ENCODE data around the gene PLXDC2. TPM values are rescaled to one million over a fixed set of nuclear protein-coding genes. Genes with fewer than 3 reads are reported as not detected.

PLXDC2 gene
- total and polyA plus RNA-seq, 2 experiments from 2014 or later = 13.5 to 19.4 TPM

DNA sequence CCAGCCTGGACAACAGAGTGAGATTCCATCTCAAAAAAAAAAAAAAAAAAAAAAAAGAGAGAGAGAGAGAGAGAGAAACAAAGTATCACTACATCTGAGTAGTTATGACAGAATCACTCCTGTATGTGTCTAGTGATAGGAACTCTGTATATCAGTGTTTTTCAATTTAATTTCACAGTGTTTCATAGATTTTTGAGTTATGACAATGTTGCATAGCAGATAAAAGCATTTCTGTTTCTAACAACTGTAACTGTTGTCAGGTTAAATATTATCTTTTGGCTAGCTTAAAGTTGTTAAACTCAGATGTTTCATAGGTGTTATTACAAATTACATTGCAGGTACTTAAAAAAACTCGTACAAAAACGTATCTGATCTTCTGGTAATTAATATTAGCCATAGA lies 60.3 kb downstream of the PLXDC2 start:
- DNase-seq (ENCODE audit: low spot score) (no peak), ATAC-seq (no peak)
- Histone ChIP-seq H3K4me3 (no peak overlapping the region), H3K4me1 (ENCODE audit: insufficient read depth) (peaks cover 8% of the 10 kb centered on the region; the same call in 1 of the 2 replicates), H3K27ac (ENCODE audit: low read depth) (no peak overlapping the region), H3K79me2 (replicated peaks; ENCODE audit: insufficient read depth) (peaks cover 83% of the 10 kb centered on the region), H3K27me3 (ENCODE audit: insufficient read depth) (no peaks in the 10 kb centered on the region), H3K9me2 (ENCODE audit: insufficient read depth) (no peaks in the 10 kb centered on the region), H4K20me1 (replicated peaks; ENCODE audit: insufficient read depth) (no peaks in the 10 kb centered on the region), H3F3A (replicated peaks; ENCODE audit: low read depth) (no peaks in the 10 kb centered on the region), H3K36me3 (ENCODE audit: insufficient read depth) (no peaks in the 10 kb centered on the region), H3K4me2 (no peak overlapping the region), H2AFZ (no peak overlapping the region)
- TF ChIP-seq, protein P1, sequence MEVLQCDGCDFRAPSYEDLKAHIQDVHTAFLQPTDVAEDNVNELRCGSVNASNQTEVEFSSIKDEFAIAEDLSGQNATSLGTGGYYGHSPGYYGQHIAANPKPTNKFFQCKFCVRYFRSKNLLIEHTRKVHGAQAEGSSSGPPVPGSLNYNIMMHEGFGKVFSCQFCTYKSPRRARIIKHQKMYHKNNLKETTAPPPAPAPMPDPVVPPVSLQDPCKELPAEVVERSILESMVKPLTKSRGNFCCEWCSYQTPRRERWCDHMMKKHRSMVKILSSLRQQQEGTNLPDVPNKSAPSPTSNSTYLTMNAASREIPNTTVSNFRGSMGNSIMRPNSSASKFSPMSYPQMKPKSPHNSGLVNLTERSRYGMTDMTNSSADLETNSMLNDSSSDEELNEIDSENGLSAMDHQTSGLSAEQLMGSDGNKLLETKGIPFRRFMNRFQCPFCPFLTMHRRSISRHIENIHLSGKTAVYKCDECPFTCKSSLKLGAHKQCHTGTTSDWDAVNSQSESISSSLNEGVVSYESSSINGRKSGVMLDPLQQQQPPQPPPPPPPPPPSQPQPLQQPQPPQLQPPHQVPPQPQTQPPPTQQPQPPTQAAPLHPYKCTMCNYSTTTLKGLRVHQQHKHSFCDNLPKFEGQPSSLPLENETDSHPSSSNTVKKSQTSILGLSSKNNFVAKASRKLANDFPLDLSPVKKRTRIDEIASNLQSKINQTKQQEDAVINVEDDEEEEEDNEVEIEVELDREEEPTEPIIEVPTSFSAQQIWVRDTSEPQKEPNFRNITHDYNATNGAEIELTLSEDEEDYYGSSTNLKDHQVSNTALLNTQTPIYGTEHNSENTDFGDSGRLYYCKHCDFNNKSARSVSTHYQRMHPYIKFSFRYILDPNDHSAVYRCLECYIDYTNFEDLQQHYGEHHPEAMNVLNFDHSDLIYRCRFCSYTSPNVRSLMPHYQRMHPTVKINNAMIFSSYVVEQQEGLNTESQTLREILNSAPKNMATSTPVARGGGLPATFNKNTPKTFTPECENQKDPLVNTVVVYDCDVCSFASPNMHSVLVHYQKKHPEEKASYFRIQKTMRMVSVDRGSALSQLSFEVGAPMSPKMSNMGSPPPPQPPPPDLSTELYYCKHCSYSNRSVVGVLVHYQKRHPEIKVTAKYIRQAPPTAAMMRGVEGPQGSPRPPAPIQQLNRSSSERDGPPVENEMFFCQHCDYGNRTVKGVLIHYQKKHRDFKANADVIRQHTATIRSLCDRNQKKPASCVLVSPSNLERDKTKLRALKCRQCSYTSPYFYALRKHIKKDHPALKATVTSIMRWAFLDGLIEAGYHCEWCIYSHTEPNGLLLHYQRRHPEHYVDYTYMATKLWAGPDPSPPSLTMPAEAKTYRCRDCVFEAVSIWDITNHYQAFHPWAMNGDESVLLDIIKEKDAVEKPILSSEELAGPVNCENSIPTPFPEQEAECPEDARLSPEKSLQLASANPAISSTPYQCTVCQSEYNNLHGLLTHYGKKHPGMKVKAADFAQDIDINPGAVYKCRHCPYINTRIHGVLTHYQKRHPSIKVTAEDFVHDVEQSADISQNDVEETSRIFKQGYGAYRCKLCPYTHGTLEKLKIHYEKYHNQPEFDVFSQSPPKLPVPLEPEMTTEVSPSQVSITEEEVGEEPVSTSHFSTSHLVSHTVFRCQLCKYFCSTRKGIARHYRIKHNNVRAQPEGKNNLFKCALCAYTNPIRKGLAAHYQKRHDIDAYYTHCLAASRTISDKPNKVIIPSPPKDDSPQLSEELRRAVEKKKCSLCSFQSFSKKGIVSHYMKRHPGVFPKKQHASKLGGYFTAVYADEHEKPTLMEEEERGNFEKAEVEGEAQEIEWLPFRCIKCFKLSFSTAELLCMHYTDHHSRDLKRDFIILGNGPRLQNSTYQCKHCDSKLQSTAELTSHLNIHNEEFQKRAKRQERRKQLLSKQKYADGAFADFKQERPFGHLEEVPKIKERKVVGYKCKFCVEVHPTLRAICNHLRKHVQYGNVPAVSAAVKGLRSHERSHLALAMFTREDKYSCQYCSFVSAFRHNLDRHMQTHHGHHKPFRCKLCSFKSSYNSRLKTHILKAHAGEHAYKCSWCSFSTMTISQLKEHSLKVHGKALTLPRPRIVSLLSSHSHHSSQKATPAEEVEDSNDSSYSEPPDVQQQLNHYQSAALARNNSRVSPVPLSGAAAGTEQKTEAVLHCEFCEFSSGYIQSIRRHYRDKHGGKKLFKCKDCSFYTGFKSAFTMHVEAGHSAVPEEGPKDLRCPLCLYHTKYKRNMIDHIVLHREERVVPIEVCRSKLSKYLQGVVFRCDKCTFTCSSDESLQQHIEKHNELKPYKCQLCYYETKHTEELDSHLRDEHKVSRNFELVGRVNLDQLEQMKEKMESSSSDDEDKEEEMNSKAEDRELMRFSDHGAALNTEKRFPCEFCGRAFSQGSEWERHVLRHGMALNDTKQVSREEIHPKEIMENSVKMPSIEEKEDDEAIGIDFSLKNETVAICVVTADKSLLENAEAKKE (CRISPR knock-in tag; IDR thresholded peaks at IDR 0.05) = no peak
- TF ChIP-seq EZH2phosphoT487 (IDR thresholded peaks at IDR 0.05; ENCODE audit: unreplicated experiment) (no peak), CREB1 (CRISPR knock-in tag; IDR thresholded peaks at IDR 0.05; ENCODE audit: low read depth) (no peak), JUNB (IDR thresholded peaks at IDR 0.05; ENCODE audit: unreplicated experiment) (no peak), EZH2 (IDR thresholded peaks at IDR 0.05; ENCODE audit: low read depth, unreplicated experiment) (no peak)
- no peak overlapping the region for H3K4me3 Mint-ChIP-seq
- H3K27me3 Mint-ChIP-seq (ENCODE audit: insufficient read depth, low read depth, poor library complexity) = no peaks in the 10 kb centered on the region
- no peak overlapping the region for H3K27ac Mint-ChIP-seq
- H3K9me3 Mint-ChIP-seq = no peaks in the 10 kb centered on the region
- peaks cover 22% of the 10 kb centered on the region for H3K4me1 Mint-ChIP-seq
- H3K36me3 Mint-ChIP-seq (ENCODE audit: low read depth) = no peaks in the 10 kb centered on the region; the same call in 1 of the 3 replicates
